Measurements from ENCODE around the gene DDX10.

DDX10 gene

GRCh38 chr11:108933630-108934029 is 268.8 kb downstream of the DDX10 start:
- no peaks in the 10 kb centered on the region for H3K4me1 ChIP-seq (ENCODE audit: insufficient read depth, low read length)
- DNase-seq (no peak), ATAC-seq (ENCODE audit: insufficient read depth, low read depth) (no peak)
- TF ChIP-seq CTCF (IDR thresholded peaks at IDR 0.05; ENCODE audit: borderline replicate concordance, extremely low read depth, low read length, poor library complexity, severe bottlenecking) (no peak), EZH2 (IDR thresholded peaks at IDR 0.05; ENCODE audit: borderline replicate concordance, low read depth, low read length, severe bottlenecking) (no peak)
- no peaks in the 10 kb centered on the region for H3K36me3 ChIP-seq (ENCODE audit: insufficient read depth, low read length)
- H3K4me2 ChIP-seq (ENCODE audit: insufficient read depth, low read length), result no peak overlapping the region
- H3K9me3 ChIP-seq (ENCODE audit: insufficient read depth, low read length, severe bottlenecking), result no peaks in the 10 kb centered on the region
- no peak overlapping the region for H3K9ac ChIP-seq (ENCODE audit: low read depth, low read length)
- no peaks in the 10 kb centered on the region for H3K27me3 ChIP-seq (ENCODE audit: insufficient read depth, low read length, poor library complexity)
- no peak overlapping the region for H3K27ac ChIP-seq (ENCODE audit: low read length)
- H3K79me2 ChIP-seq (ENCODE audit: insufficient read depth, low read length), result no peaks in the 10 kb centered on the region
- no peak overlapping the region for H3K4me3 ChIP-seq (ENCODE audit: low read depth in 1 of 2, low read length in 2 of 2)
- no peaks in the 10 kb centered on the region for H4K20me1 ChIP-seq (ENCODE audit: insufficient read depth, low read length)
- no peak overlapping the region for H2AFZ ChIP-seq (ENCODE audit: low read depth, low read length)

- no peak for ATAC-seq (ENCODE audit: insufficient read depth, low read depth)
- Histone ChIP-seq H3K4me3 (ENCODE audit: low read depth in 1 of 2, low read length in 2 of 2) (no peak overlapping the region), H3K27me3 (ENCODE audit: insufficient read depth, low read length, poor library complexity) (no peaks in the 10 kb centered on the region), H2AFZ (ENCODE audit: low read depth, low read length) (no peak overlapping the region), H3K4me2 (ENCODE audit: insufficient read depth, low read length) (no peak overlapping the region), H3K27ac (ENCODE audit: low read length) (no peak overlapping the region), H3K9ac (ENCODE audit: low read depth, low read length) (no peak overlapping the region), H3K36me3 (ENCODE audit: insufficient read depth, low read length) (no peaks in the 10 kb centered on the region), H4K20me1 (ENCODE audit: insufficient read depth, low read length) (no peaks in the 10 kb centered on the region), H3K9me3 (ENCODE audit: insufficient read depth, low read length, severe bottlenecking) (no peaks in the 10 kb centered on the region), H3K79me2 (ENCODE audit: insufficient read depth, low read length) (no peaks in the 10 kb centered on the region), H3K4me1 (ENCODE audit: insufficient read depth, low read length) (no peaks in the 10 kb centered on the region)
- TF ChIP-seq EZH2 (IDR thresholded peaks at IDR 0.05; ENCODE audit: borderline replicate concordance, low read depth, low read length, severe bottlenecking) (no peak), CTCF (IDR thresholded peaks at IDR 0.05; ENCODE audit: borderline replicate concordance, extremely low read depth, low read length, poor library complexity, severe bottlenecking) (no peak)
- DNase-seq, result no peak
Observed at GRCh38 chr11:108934289-108934688, 269.4 kb downstream of the DDX10 start.

- Histone ChIP-seq H4K20me1 (ENCODE audit: insufficient read depth, low read length) (no peaks in the 10 kb centered on the region), H3K9ac (ENCODE audit: low read depth, low read length) (no peak overlapping the region), H3K27me3 (ENCODE audit: insufficient read depth, low read length, poor library complexity) (no peaks in the 10 kb centered on the region), H3K4me1 (ENCODE audit: insufficient read depth, low read length) (no peaks in the 10 kb centered on the region), H3K4me2 (ENCODE audit: insufficient read depth, low read length) (no peak overlapping the region), H3K9me3 (ENCODE audit: insufficient read depth, low read length, severe bottlenecking) (no peaks in the 10 kb centered on the region), H2AFZ (ENCODE audit: low read depth, low read length) (no peak overlapping the region), H3K79me2 (ENCODE audit: insufficient read depth, low read length) (no peaks in the 10 kb centered on the region), H3K4me3 (ENCODE audit: low read depth in 1 of 2, low read length in 2 of 2) (no peak overlapping the region), H3K27ac (ENCODE audit: low read length) (no peak overlapping the region), H3K36me3 (ENCODE audit: insufficient read depth, low read length) (no peaks in the 10 kb centered on the region)
- ATAC-seq (ENCODE audit: insufficient read depth, low read depth) (no peak), DNase-seq (no peak)
- TF ChIP-seq EZH2 (IDR thresholded peaks at IDR 0.05; ENCODE audit: borderline replicate concordance, low read depth, low read length, severe bottlenecking) (no peak), CTCF (IDR thresholded peaks at IDR 0.05; ENCODE audit: borderline replicate concordance, extremely low read depth, low read length, poor library complexity, severe bottlenecking) (no peak)
Observed at GRCh38 chr11:108934696-108935095, 269.8 kb downstream of the DDX10 start.

DNA sequence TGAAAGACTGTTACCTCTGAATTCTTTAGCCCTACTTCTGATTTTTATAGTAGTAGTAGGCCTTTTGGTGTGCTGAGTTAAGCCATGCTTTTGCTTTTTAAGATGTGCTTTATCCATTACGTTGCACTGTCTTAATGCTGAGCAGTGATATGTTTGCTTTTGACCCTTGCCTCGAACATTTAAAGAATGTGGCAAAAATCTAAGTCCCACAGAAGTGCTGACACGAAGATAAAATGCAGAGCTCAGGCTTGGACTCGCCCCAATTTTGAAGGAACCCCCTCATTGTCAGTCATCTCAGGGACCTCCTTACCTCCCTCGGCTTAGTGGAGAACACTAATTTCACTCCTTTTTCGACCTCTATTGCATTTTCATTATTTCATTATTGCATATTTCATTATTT is 272.9 kb downstream of the DDX10 start:
- Histone ChIP-seq H3K79me2 (ENCODE audit: insufficient read depth, low read length) (no peaks in the 10 kb centered on the region), H2AFZ (ENCODE audit: low read depth, low read length) (no peak overlapping the region), H3K4me2 (ENCODE audit: insufficient read depth, low read length) (no peak overlapping the region), H3K4me1 (ENCODE audit: insufficient read depth, low read length) (no peaks in the 10 kb centered on the region), H3K36me3 (ENCODE audit: insufficient read depth, low read length) (peaks cover 15% of the 10 kb centered on the region; the same call in 1 of the 2 replicates), H4K20me1 (ENCODE audit: insufficient read depth, low read length) (no peaks in the 10 kb centered on the region), H3K9me3 (ENCODE audit: insufficient read depth, low read length, severe bottlenecking) (no peaks in the 10 kb centered on the region), H3K9ac (ENCODE audit: low read depth, low read length) (no peak overlapping the region), H3K27ac (ENCODE audit: low read length) (no peak overlapping the region), H3K27me3 (ENCODE audit: insufficient read depth, low read length, poor library complexity) (no peaks in the 10 kb centered on the region), H3K4me3 (ENCODE audit: low read depth in 1 of 2, low read length in 2 of 2) (no peak overlapping the region)
- DNase-seq (no peak), ATAC-seq (ENCODE audit: insufficient read depth, low read depth) (no peak)
- no peak for TF ChIP-seq EZH2 (IDR thresholded peaks at IDR 0.05; ENCODE audit: borderline replicate concordance, low read depth, low read length, severe bottlenecking)
- no peak for TF ChIP-seq CTCF (IDR thresholded peaks at IDR 0.05; ENCODE audit: borderline replicate concordance, extremely low read depth, low read length, poor library complexity, severe bottlenecking)
